ENCODE results near the gene ANKRD52. TPM values are rescaled to one million over a fixed set of nuclear protein-coding genes. Genes with fewer than 3 reads are reported as not detected.

The ANKRD52 gene
- total and polyA plus RNA-seq, 2 of the 8 experiments (the other 6 are each of a cell fraction or from before 2014, with no cell fraction given), result 14.0 to 36.3 TPM

- CTCF ChIA-PET (ENCODE audit: partially characterized antibody), result interaction anchor here (0.6 to 4.2 kb wide), 16 partner anchors 7 to 416 kb away, joined by 3 to 89 read pairs (median 13); partner anchors contain the start of genes ANKRD52, COQ10A, SMARCC2 and ZC3H10
- FAIRE-seq, result no peak
- H3K9ac ChIP-seq (replicated peaks in 1 of 4; ENCODE audit: extremely low read depth in 1 of 4, low read depth in 3 of 4, low read length in 3 of 4), result peak overlapping the region; percentile 66 to 94 (median 74)
Measured at GRCh38 chr12:56220611-56221231, 37.5 kb downstream of the ANKRD52 start.

More at GRCh38 chr12:56220611-56221231, 37.5 kb downstream of the ANKRD52 start:
- peaks cover 0 to 30% of the 10 kb centered on the region in 2 experiments; a peak in 2 of 4 replicates for H3K79me2 ChIP-seq (ENCODE audit: control insufficient read depth in 1 of 2, insufficient read depth in 2 of 2, low read length in 2 of 2)
- peak overlapping the region; percentile 75; the same call in 1 of the 2 replicates for H3K18ac ChIP-seq (ENCODE audit: extremely low read depth, low read length)
- no peaks in the 10 kb centered on the region for H3K9me3 ChIP-seq (ENCODE audit: insufficient read depth in 2 of 2, low read depth in 1 of 2, low read length in 1 of 2)
- peaks cover 22% of the 10 kb centered on the region for H3K23me2 ChIP-seq (ENCODE audit: low read depth, low read length)
- no peaks in the 10 kb centered on the region for H3K27me3 ChIP-seq (replicated peaks in 1 of 4; ENCODE audit: control insufficient read depth in 3 of 4, extremely low read depth in 1 of 4, insufficient read depth in 3 of 4, low read length in 3 of 4)
- peaks cover 8% of the 10 kb centered on the region for H3K79me1 ChIP-seq (ENCODE audit: low read depth, low read length)
- H2BK5ac ChIP-seq (ENCODE audit: low read depth, low read length), result peak overlapping the region; percentile 89
- no peak overlapping the region for H2BK20ac ChIP-seq (ENCODE audit: low read length)
- H3K27ac ChIP-seq (ENCODE audit: low read depth, low read length), result peak overlapping the region; percentile 86
- 49% methylated on average over 9 of the region's 10 CpGs; no CpG with 5 or more reads in 1 of the 2 experiments for WGBS, 2 experiments (ENCODE audit: extremely low coverage in 1 of 2, insufficient coverage in 1 of 2, insufficient read length in 1 of 2, insufficient replicate concordance in 2 of 2, low coverage in 1 of 2, low lambda C conversion rate in 2 of 2, missing lambda C conversion rate in 1 of 2)
- H3K23ac ChIP-seq (ENCODE audit: insufficient read length), result no peak overlapping the region
- TF ChIP-seq ASH2L (IDR thresholded peaks at IDR 0.05; ENCODE audit: low read length) (no peak), EZH2 (IDR thresholded peaks at IDR 0.05; ENCODE audit: low read depth, low read length, severe bottlenecking) (no peak), RNF2 (IDR thresholded peaks at IDR 0.05; ENCODE audit: borderline replicate concordance, low read depth, low read length, missing control alignments, poor library complexity, severe bottlenecking) (no peak), POU5F1 (IDR thresholded peaks at IDR 0.05; ENCODE audit: low read depth, low read length) (no peak), KDM1A (IDR thresholded peaks at IDR 0.05; ENCODE audit: borderline replicate concordance, low read length) (no peak), KDM5A (IDR thresholded peaks at IDR 0.05; ENCODE audit: low read length) (0 out of 2 replicates have a peak, but pooled peaks have one; percentile 2), CEBPB (IDR thresholded peaks at IDR 0.05; ENCODE audit: low read depth, low read length) (peak; percentile 81), CTCF (IDR thresholded peaks at IDR 0.05; ENCODE audit: control extremely low read depth in 1 of 3, insufficient read depth in 1 of 3, low read depth in 1 of 3, low read length in 3 of 3) (no peak), CBX8 (IDR thresholded peaks at IDR 0.05; ENCODE audit: borderline replicate concordance, low read depth, low read length) (no peak)
- peak overlapping the region; percentile 67 to 94 (median 86) for H3K4me3 ChIP-seq (ENCODE audit: extremely low read depth in 1 of 4, insufficient read depth in 2 of 4, low read depth in 3 of 4, low read length in 4 of 4)
- peak overlapping the region; percentile 85; the same call in 1 of the 2 replicates for H2AK5ac ChIP-seq (ENCODE audit: low read depth, low read length)
- H4K5ac ChIP-seq (ENCODE audit: insufficient read length, low read depth, low read length), result no peak overlapping the region
- no peak overlapping the region for H4K91ac ChIP-seq (replicated peaks; ENCODE audit: insufficient read length, low read length)
- no peak for DNase-seq (ENCODE audit: low read depth in 1 of 2, low spot score in 2 of 2)
- H3K4me1 ChIP-seq (replicated peaks in 1 of 4; ENCODE audit: control insufficient read depth in 3 of 4, insufficient read depth in 4 of 4, low read length in 3 of 4), result peaks cover 3 to 13% (median 6%) of the 10 kb centered on the region in 4 experiments; a peak in 6 of 7 replicates
- H4K20me1 ChIP-seq (replicated peaks in 1 of 2; ENCODE audit: control insufficient read depth in 1 of 2, insufficient read depth in 2 of 2, low read length in 2 of 2), result peaks cover 0 to 4% of the 10 kb centered on the region in 2 experiments
- no peak overlapping the region for H3K14ac ChIP-seq (ENCODE audit: insufficient read length)
- H2AFZ ChIP-seq (ENCODE audit: low read length), result no peak overlapping the region
- H3K36me3 ChIP-seq (ENCODE audit: control insufficient read depth in 2 of 4, insufficient read depth in 4 of 4, low read length in 3 of 4), result peaks cover 0 to 8% (median 6%) of the 10 kb centered on the region in 4 experiments; a peak in 4 of 8 replicates
- H3K4ac ChIP-seq (replicated peaks; ENCODE audit: insufficient read length, low read depth, low read length), result no peak overlapping the region
- H4K8ac ChIP-seq (ENCODE audit: extremely low read depth, insufficient read depth, low read length), result no peak overlapping the region
- peak overlapping the region; percentile 33 for H3K56ac ChIP-seq (replicated peaks; ENCODE audit: insufficient read length, low read depth, low read length)
- H3K4me2 ChIP-seq (ENCODE audit: insufficient read depth in 1 of 2, low read depth in 2 of 2, low read length in 2 of 2), result peak overlapping the region; percentile 85 to 100
- H2BK12ac ChIP-seq (ENCODE audit: low read depth, low read length), result peak overlapping the region; percentile 71; the same call in 1 of the 2 replicates
- no peak overlapping the region for H2BK120ac ChIP-seq (replicated peaks; ENCODE audit: low read depth, low read length)
- H2BK15ac ChIP-seq (ENCODE audit: low read length), result no peak overlapping the region
- POLR2A ChIA-PET (ENCODE audit: partially characterized antibody), result interaction anchor here (1.0 to 9.8 kb wide), 26 partner anchors 8 to 415 kb away, joined by 3 to 203 read pairs (median 11); partner anchors contain the start of genes ANKRD52, CNPY2, COQ10A and ESYT1

All from H1 (cell line).